ENCODE data around the gene ABCC1. TPM values are rescaled to one million over a fixed set of nuclear protein-coding genes. Genes with fewer than 3 reads are reported as not detected.
A peak's percentile ranks its signal among the peaks of the same experiment; 100 is the strongest.

ABCC1 gene
- total and polyA plus RNA-seq, 3 experiments from 2014 or later: 9.9 to 64.8 (median 64.6) TPM

DNA sequence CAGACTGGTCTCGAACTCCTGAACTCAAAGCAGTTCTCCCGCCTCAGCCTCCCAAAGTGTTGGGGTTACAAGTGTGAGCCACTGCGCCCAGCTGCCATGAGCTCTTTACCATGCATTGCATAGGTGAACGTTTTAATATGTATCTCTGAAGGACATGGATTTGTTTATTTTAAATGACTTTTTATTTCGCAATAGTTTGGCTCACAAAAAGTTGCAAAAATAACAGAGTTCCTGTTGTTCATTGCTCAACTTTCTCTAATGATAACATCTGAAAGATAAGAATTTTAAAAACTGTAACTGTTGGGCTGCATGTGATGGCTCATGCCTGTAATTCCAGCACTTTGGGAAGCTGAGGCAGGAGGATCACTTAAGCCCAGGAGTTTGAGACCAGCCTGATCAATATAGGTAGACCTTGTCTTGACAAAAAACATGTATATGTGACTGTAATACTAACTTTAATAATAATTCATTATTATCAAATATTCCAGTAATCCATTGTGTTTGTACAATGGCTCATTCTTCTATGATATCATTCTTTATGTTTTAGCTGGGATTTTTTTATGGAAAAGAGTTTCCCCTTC lies 80.1 kb downstream of the ABCC1 start:
- peaks cover 29% of the 10 kb centered on the region for H3K4me1 ChIP-seq (ENCODE audit: insufficient read depth, low read length)
- no peak overlapping the region for H3K4me3 ChIP-seq (ENCODE audit: low read length)
- Mint-ChIP-seq H3K36me3 (peaks cover 5 to 33% (median 6%) of the 10 kb centered on the region in 3 donors), H3K27ac (peak overlapping the region in 3 of 8 donors; percentile 23 to 46 (median 33)), H3K27me3 (no peaks in the 10 kb centered on the region), H3K4me1 (peaks cover 38 to 48% (median 44%) of the 10 kb centered on the region in 3 donors), H3K4me3 (no peak overlapping the region), H3K9me3 (no peaks in the 10 kb centered on the region)
- H3K27ac ChIP-seq (ENCODE audit: low read depth, low read length): no peak overlapping the region
- CTCF ChIA-PET: no interaction called here
- no peaks in the 10 kb centered on the region for H3K9me3 ChIP-seq (ENCODE audit: low read length)
- H3K27me3 ChIP-seq (ENCODE audit: insufficient read depth, low read length, poor library complexity, severe bottlenecking): no peaks in the 10 kb centered on the region
- DNase-seq: no peak
- POLR2A ChIA-PET: no interaction called here
- H3K36me3 ChIP-seq (ENCODE audit: insufficient read depth, low read length): no peaks in the 10 kb centered on the region

GRCh38 chr16:16030449-16030848 lies 81.0 kb downstream of the ABCC1 start:
- Histone ChIP-seq H3K4me3 (ENCODE audit: low read length) (no peak overlapping the region), H3K27me3 (ENCODE audit: insufficient read depth, low read length, poor library complexity, severe bottlenecking) (no peaks in the 10 kb centered on the region), H3K4me1 (ENCODE audit: insufficient read depth, low read length) (peaks cover 20% of the 10 kb centered on the region), H3K27ac (ENCODE audit: low read depth, low read length) (no peak overlapping the region), H3K36me3 (ENCODE audit: insufficient read depth, low read length) (no peaks in the 10 kb centered on the region), H3K9me3 (ENCODE audit: low read length) (no peaks in the 10 kb centered on the region)
- POLR2A ChIA-PET: no interaction called here
- no peak for DNase-seq
- CTCF ChIA-PET: interaction anchor here (0.7 to 1.7 kb wide), 3 partner anchors 9 to 20 kb away, joined by 3 to 6 read pairs (median 3); no protein-coding TSS in a partner anchor
- no peak overlapping the region for H3K4me3 Mint-ChIP-seq
- H3K9me3 Mint-ChIP-seq: no peaks in the 10 kb centered on the region
- H3K27me3 Mint-ChIP-seq: no peaks in the 10 kb centered on the region
- H3K27ac Mint-ChIP-seq: peak overlapping the region in 3 of 8 donors; percentile 33 to 87 (median 64)
- H3K4me1 Mint-ChIP-seq: peaks cover 29 to 41% (median 35%) of the 10 kb centered on the region in 3 donors
- H3K36me3 Mint-ChIP-seq: peaks cover 5 to 40% (median 6%) of the 10 kb centered on the region in 3 donors

DNA sequence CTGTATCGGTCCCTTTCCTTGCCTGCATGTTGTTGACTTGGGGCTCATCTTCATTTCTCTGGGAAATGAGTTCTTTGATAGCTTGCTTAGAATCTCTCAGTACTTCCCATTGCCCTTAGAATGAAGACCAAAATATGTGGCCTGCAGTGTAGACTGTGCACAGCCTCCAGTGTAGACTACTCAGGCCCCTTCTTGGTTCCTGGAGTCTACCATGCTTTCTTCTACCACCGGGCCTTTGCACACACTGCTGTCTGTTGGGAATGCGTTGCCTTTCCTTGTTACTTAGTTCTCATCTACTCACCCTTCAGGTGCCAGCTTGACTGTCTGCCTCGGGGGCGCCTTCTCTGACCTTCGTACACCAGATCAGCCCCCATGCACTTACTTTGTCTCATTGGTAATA lies 82.0 kb downstream of the ABCC1 start:
- Histone ChIP-seq H3K9me3 (ENCODE audit: low read length) (no peaks in the 10 kb centered on the region), H3K27ac (ENCODE audit: low read depth, low read length) (no peak overlapping the region), H3K4me1 (ENCODE audit: insufficient read depth, low read length) (peaks cover 16% of the 10 kb centered on the region), H3K4me3 (ENCODE audit: low read length) (no peak overlapping the region), H3K36me3 (ENCODE audit: insufficient read depth, low read length) (peaks cover 6% of the 10 kb centered on the region), H3K27me3 (ENCODE audit: insufficient read depth, low read length, poor library complexity, severe bottlenecking) (no peaks in the 10 kb centered on the region)
- H3K4me3 Mint-ChIP-seq: no peak overlapping the region
- ChIA-PET CTCF (interaction anchor here (0.7 to 1.7 kb wide), 3 partner anchors 10 to 21 kb away, joined by 3 to 6 read pairs (median 3); no protein-coding TSS in a partner anchor), POLR2A (no interaction called here)
- H3K4me1 Mint-ChIP-seq: peaks cover 23 to 32% (median 26%) of the 10 kb centered on the region in 3 donors
- peaks cover 6 to 41% (median 10%) of the 10 kb centered on the region in 3 donors for H3K36me3 Mint-ChIP-seq
- no peaks in the 10 kb centered on the region for H3K27me3 Mint-ChIP-seq
- DNase-seq: no peak
- H3K9me3 Mint-ChIP-seq: no peaks in the 10 kb centered on the region
- peak overlapping the region in 6 of 8 donors; percentile 22 to 93 (median 70) for H3K27ac Mint-ChIP-seq

- POLR2A ChIA-PET: interaction anchor here (1.9 kb wide), 1 partner anchor 144 kb away, joined by 7 read pairs; the partner anchor contains the start of gene CEP20
- H3K27me3 Mint-ChIP-seq: no peaks in the 10 kb centered on the region
- CTCF ChIA-PET: interaction anchor here (1.1 to 1.7 kb wide), 4 partner anchors 19 to 146 kb away, joined by 3 to 8 read pairs (median 6); partner anchors contain the start of gene CEP20
- Histone ChIP-seq H3K36me3 (ENCODE audit: insufficient read depth, low read length) (peaks cover 16% of the 10 kb centered on the region), H3K4me3 (ENCODE audit: low read length) (no peak overlapping the region), H3K4me1 (ENCODE audit: insufficient read depth, low read length) (peaks cover 16% of the 10 kb centered on the region), H3K9me3 (ENCODE audit: low read length) (no peaks in the 10 kb centered on the region), H3K27ac (ENCODE audit: low read depth, low read length) (no peak overlapping the region), H3K27me3 (ENCODE audit: insufficient read depth, low read length, poor library complexity, severe bottlenecking) (no peaks in the 10 kb centered on the region)
- peaks cover 21 to 27% (median 23%) of the 10 kb centered on the region in 3 donors for H3K4me1 Mint-ChIP-seq
- H3K36me3 Mint-ChIP-seq: peaks cover 9 to 50% (median 14%) of the 10 kb centered on the region in 3 donors
- no peaks in the 10 kb centered on the region for H3K9me3 Mint-ChIP-seq
- H3K4me3 Mint-ChIP-seq: peak overlapping the region in 3 of 7 donors; percentile 6 to 71 (median 63)
- peak overlapping the region; percentile 65 to 94 (median 90) for H3K27ac Mint-ChIP-seq
- DNase-seq: no peak
Measured at GRCh38 chr16:16032271-16032979, 83.0 kb downstream of the ABCC1 start.

DNA sequence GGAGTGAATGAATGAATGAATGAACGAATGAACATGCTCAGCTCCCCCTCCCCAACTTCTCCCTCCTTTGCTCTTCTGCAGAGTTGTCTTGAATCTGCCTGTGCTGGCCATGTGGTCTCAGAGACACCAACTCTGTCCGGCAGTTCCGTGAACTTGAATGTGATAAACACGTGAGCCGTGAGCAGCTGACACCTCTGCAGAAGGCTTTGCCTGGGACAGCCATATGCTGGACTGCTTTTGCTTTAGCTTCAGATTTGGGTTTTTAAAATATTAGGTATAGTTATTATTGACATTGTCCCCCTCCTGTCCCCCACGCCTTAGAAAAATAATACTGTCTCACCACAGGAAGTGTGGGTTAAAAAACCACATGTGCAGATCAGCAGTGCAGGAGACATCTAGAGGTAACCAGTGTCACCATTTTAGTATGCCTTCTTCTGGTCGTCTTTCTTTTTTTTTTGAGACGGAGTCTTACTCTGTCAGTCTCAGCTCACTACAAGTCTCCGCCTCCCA lies 83.8 kb downstream of the ABCC1 start:
- Mint-ChIP-seq H3K9me3 (no peaks in the 10 kb centered on the region), H3K4me1 (peaks cover 21 to 31% (median 28%) of the 10 kb centered on the region in 3 donors), H3K36me3 (peaks cover 9 to 53% (median 17%) of the 10 kb centered on the region in 3 donors), H3K4me3 (peak overlapping the region in 6 of 7 donors; percentile 37 to 88 (median 67)), H3K27ac (peak overlapping the region; percentile 66 to 94 (median 92)), H3K27me3 (no peaks in the 10 kb centered on the region)
- POLR2A ChIA-PET: interaction anchor here (1.9 kb wide), 1 partner anchor 145 kb away, joined by 7 read pairs; the partner anchor contains the start of gene CEP20
- Histone ChIP-seq H3K4me3 (ENCODE audit: low read length) (no peak overlapping the region), H3K9me3 (ENCODE audit: low read length) (no peaks in the 10 kb centered on the region), H3K4me1 (ENCODE audit: insufficient read depth, low read length) (peaks cover 16% of the 10 kb centered on the region), H3K27ac (ENCODE audit: low read depth, low read length) (no peak overlapping the region), H3K27me3 (ENCODE audit: insufficient read depth, low read length, poor library complexity, severe bottlenecking) (no peaks in the 10 kb centered on the region), H3K36me3 (ENCODE audit: insufficient read depth, low read length) (peaks cover 25% of the 10 kb centered on the region)
- peak in 4 of 5 donors; percentile 26 to 59 (median 48) for DNase-seq
- CTCF ChIA-PET: interaction anchor here (0.7 to 1.7 kb wide), 7 partner anchors 18 to 147 kb away, joined by 3 to 8 read pairs (median 4); partner anchors contain the start of gene CEP20

DNA sequence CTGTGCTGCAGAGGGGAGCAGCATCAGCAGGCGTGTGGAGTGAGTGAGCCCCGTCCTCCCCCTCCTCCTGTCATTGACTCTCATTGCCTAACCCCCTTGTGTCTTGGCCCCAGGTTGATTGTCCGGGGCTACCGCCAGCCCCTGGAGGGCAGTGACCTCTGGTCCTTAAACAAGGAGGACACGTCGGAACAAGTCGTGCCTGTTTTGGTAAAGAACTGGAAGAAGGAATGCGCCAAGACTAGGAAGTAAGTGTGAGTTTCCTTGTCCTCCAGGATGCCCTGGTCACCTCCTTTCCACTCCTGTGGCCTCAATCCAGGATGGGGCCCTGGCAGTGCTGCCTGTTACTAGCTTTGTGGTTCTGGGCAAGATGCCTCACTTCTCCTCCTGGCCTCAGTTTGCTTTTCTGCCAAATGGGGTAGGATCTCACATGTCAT lies 87.0 kb downstream of the ABCC1 start:
- Histone ChIP-seq H3K4me3 (ENCODE audit: low read length) (no peak overlapping the region), H3K4me1 (ENCODE audit: insufficient read depth, low read length) (peaks cover 25% of the 10 kb centered on the region), H3K27me3 (ENCODE audit: insufficient read depth, low read length, poor library complexity, severe bottlenecking) (no peaks in the 10 kb centered on the region), H3K27ac (ENCODE audit: low read depth, low read length) (no peak overlapping the region), H3K36me3 (ENCODE audit: insufficient read depth, low read length) (peaks cover 32% of the 10 kb centered on the region), H3K9me3 (ENCODE audit: low read length) (no peaks in the 10 kb centered on the region)
- Mint-ChIP-seq H3K4me3 (no peak overlapping the region), H3K27ac (no peak overlapping the region), H3K27me3 (no peaks in the 10 kb centered on the region), H3K9me3 (no peaks in the 10 kb centered on the region), H3K36me3 (peaks cover 10 to 60% (median 23%) of the 10 kb centered on the region in 3 donors), H3K4me1 (peaks cover 33 to 51% (median 46%) of the 10 kb centered on the region in 3 donors)
- ChIA-PET CTCF (no interaction called here), POLR2A (interaction anchor here (0.7 kb wide), 1 partner anchor 23 kb away, joined by 4 read pairs; no protein-coding TSS in a partner anchor)
- DNase-seq: no peak

- H3K4me3 ChIP-seq (ENCODE audit: low read length): no peak overlapping the region
- H3K9me3 Mint-ChIP-seq: no peaks in the 10 kb centered on the region
- H3K27me3 Mint-ChIP-seq: no peaks in the 10 kb centered on the region
- no peak overlapping the region for H3K4me3 Mint-ChIP-seq
- H3K27ac Mint-ChIP-seq: peak overlapping the region in 2 of 8 donors; percentile 68 to 76
- peaks cover 28% of the 10 kb centered on the region for H3K4me1 ChIP-seq (ENCODE audit: insufficient read depth, low read length)
- H3K27ac ChIP-seq (ENCODE audit: low read depth, low read length): no peak overlapping the region
- H3K36me3 ChIP-seq (ENCODE audit: insufficient read depth, low read length): peaks cover 32% of the 10 kb centered on the region
- peaks cover 7 to 63% (median 21%) of the 10 kb centered on the region in 3 donors for H3K36me3 Mint-ChIP-seq
- H3K4me1 Mint-ChIP-seq: peaks cover 31 to 55% (median 43%) of the 10 kb centered on the region in 3 donors
- ChIA-PET CTCF (no interaction called here), POLR2A (no interaction called here)
- no peaks in the 10 kb centered on the region for H3K9me3 ChIP-seq (ENCODE audit: low read length)
- DNase-seq: no peak
- no peaks in the 10 kb centered on the region for H3K27me3 ChIP-seq (ENCODE audit: insufficient read depth, low read length, poor library complexity, severe bottlenecking)
Measured at GRCh38 chr16:16037521-16037920, 88.1 kb downstream of the ABCC1 start.

Measured in CD8-positive, alpha-beta memory T cell (primary cell).